ENCODE data around the gene FGF14. TPM values are rescaled to one million over a fixed set of nuclear protein-coding genes. Genes with fewer than 3 reads are reported as not detected.

Gene FGF14
- total RNA-seq, 4 donors from 2014 or later, result under 0.01 to 2.4 (median 0.99) TPM

DNA sequence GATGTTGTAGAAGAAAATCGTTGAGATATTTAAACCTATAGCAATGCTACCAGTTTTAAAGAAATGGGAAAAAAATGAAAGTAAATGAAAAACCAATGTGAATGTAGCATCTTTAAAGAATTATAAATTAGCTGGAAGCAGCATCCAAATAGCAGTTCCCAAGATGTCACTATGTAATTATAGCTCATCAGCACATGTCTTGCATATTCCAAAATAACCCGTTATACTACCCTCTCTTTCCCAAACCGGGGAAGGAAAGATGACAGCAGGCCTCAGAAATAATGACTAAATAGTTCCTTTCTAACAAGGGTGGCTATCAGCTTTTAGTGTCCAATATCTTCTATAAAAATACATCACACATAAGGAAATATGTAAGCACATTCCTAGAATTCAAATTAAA is 140.5 kb downstream of the FGF14 start:
- no peaks in the 10 kb centered on the region for H3K9me3 ChIP-seq
- 85 to 86% methylated on average over 3 of the region's 3 CpGs for WGBS, 2 donors (ENCODE audit: low coverage in 1 of 2)
- H3K4me3 ChIP-seq, result no peak overlapping the region
- no peak overlapping the region for H3K27ac ChIP-seq
- no peaks in the 10 kb centered on the region for H3K27me3 ChIP-seq
- DNase-seq, result no peak
- H3K4me1 ChIP-seq, result no peaks in the 10 kb centered on the region
- TF ChIP-seq EP300 (IDR thresholded peaks at IDR 0.05; ENCODE audit: low read depth), result no peak
- no peak for TF ChIP-seq POLR2AphosphoS5 (IDR thresholded peaks at IDR 0.05)
- TF ChIP-seq, protein P1, sequence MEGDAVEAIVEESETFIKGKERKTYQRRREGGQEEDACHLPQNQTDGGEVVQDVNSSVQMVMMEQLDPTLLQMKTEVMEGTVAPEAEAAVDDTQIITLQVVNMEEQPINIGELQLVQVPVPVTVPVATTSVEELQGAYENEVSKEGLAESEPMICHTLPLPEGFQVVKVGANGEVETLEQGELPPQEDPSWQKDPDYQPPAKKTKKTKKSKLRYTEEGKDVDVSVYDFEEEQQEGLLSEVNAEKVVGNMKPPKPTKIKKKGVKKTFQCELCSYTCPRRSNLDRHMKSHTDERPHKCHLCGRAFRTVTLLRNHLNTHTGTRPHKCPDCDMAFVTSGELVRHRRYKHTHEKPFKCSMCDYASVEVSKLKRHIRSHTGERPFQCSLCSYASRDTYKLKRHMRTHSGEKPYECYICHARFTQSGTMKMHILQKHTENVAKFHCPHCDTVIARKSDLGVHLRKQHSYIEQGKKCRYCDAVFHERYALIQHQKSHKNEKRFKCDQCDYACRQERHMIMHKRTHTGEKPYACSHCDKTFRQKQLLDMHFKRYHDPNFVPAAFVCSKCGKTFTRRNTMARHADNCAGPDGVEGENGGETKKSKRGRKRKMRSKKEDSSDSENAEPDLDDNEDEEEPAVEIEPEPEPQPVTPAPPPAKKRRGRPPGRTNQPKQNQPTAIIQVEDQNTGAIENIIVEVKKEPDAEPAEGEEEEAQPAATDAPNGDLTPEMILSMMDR (IDR thresholded peaks at IDR 0.05), result no peak
- TF ChIP-seq POLR2A (IDR thresholded peaks at IDR 0.05), result no peak
- in situ Hi-C loops (cut with MboI; ENCODE audit: low pct_ligation_motif_present in 1 of 4, low pct_unique_long_range_greater_than_20kb in 1 of 4, low sequenced_read_pairs in 3 of 4), result no loop called here
- intact Hi-C loops (cut with DNase I; ENCODE audit: low total_unique reads), result no loop called here
- no peaks in the 10 kb centered on the region for H3K36me3 ChIP-seq

DNA sequence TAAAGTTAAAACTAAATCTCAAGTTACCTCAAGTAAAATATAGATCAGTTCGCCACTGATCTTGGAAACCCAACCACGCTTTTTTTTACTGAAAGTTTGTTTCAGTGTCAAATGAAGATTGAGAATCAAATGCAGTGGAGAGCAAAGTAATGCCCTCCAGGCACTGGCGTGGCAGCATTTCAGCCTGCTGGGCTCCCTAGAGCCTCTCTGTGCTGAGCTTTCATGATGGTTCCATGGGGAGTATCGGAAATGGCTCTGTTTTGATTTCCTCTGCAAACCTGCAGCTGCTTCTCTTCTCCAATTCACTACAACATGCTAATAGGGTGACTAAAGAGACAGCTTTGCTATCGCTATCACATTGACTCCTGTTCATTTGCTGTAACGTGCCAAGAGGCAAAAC is 141.6 kb downstream of the FGF14 start:
- no peaks in the 10 kb centered on the region for H3K36me3 ChIP-seq
- in situ Hi-C loops (cut with MboI; ENCODE audit: low pct_ligation_motif_present in 1 of 4, low pct_unique_long_range_greater_than_20kb in 1 of 4, low sequenced_read_pairs in 3 of 4) (no loop called here), intact Hi-C loops (cut with DNase I; ENCODE audit: low total_unique reads) (no loop called here)
- H3K27me3 ChIP-seq, result no peaks in the 10 kb centered on the region
- no peak overlapping the region for H3K27ac ChIP-seq
- DNase-seq, result no peak
- no peak overlapping the region for H3K4me3 ChIP-seq
- H3K9me3 ChIP-seq, result no peaks in the 10 kb centered on the region
- 77 to 89% methylated on average over 3 to 6 of the region's 6 CpGs for WGBS, 2 donors (ENCODE audit: low coverage in 1 of 2)
- no peaks in the 10 kb centered on the region for H3K4me1 ChIP-seq
- no peak for TF ChIP-seq POLR2A (IDR thresholded peaks at IDR 0.05)
- TF ChIP-seq, protein P1 (IDR thresholded peaks at IDR 0.05), result no peak
- no peak for TF ChIP-seq EP300 (IDR thresholded peaks at IDR 0.05; ENCODE audit: low read depth)
- TF ChIP-seq POLR2AphosphoS5 (IDR thresholded peaks at IDR 0.05), result no peak

DNA sequence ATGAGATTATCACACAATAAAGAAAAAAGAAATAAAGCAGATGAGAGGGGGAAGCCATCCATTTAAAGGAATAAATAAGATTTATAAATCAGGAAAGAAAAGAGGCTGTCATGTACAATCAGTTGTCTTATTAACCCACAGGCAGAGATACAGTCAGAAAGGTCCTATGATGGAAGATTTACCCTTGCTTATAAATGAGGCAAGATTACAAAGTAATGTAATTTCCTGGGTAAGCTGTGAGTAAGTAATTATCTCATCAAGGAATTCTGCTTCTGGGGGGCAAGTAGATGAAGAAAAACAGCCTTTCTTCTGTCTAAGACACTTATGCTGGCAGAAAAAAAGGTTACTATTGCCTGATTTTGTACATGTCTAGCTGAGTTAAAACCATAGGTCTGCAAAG is 146.4 kb downstream of the FGF14 start:
- no peak overlapping the region for H3K4me3 ChIP-seq
- no peaks in the 10 kb centered on the region for H3K27me3 ChIP-seq
- intact Hi-C loops (cut with DNase I; ENCODE audit: low total_unique reads) (no loop called here), in situ Hi-C loops (cut with MboI; ENCODE audit: low pct_ligation_motif_present in 1 of 4, low pct_unique_long_range_greater_than_20kb in 1 of 4, low sequenced_read_pairs in 3 of 4) (no loop called here)
- no peak for TF ChIP-seq EP300 (IDR thresholded peaks at IDR 0.05; ENCODE audit: low read depth)
- no peak for TF ChIP-seq POLR2AphosphoS5 (IDR thresholded peaks at IDR 0.05)
- TF ChIP-seq, protein P1 (IDR thresholded peaks at IDR 0.05), result no peak
- no peak for TF ChIP-seq POLR2A (IDR thresholded peaks at IDR 0.05)
- no peaks in the 10 kb centered on the region for H3K4me1 ChIP-seq
- H3K36me3 ChIP-seq, result no peaks in the 10 kb centered on the region
- no peak for DNase-seq
- no peaks in the 10 kb centered on the region for H3K9me3 ChIP-seq
- no peak overlapping the region for H3K27ac ChIP-seq

DNA sequence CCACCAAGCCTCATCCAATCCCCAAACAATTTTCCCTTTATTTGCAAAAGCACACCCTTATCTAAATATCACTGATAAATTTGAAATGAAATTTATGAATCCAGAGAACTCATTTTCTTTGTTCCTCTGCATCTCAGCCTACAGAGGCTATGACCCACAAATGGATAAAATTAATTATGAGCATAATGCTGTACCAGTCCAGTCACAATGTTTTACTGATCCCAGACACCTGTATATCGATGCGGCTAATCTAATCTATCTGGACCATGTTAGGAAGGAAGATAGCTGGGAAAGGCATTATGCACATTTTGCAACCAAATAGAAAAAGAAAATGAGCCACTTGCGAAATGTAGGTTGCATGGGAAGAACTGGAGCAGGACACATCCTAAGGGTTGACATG is 150.0 kb downstream of the FGF14 start:
- Histone ChIP-seq H3K9me3 (no peaks in the 10 kb centered on the region), H3K4me3 (no peak overlapping the region), H3K27ac (no peak overlapping the region), H3K36me3 (no peaks in the 10 kb centered on the region), H3K27me3 (no peaks in the 10 kb centered on the region), H3K4me1 (no peaks in the 10 kb centered on the region)
- intact Hi-C loops (cut with DNase I; ENCODE audit: low total_unique reads), result no loop called here
- TF ChIP-seq POLR2A (IDR thresholded peaks at IDR 0.05), result no peak
- no peak for TF ChIP-seq EP300 (IDR thresholded peaks at IDR 0.05; ENCODE audit: low read depth)
- TF ChIP-seq, protein P1 (IDR thresholded peaks at IDR 0.05), result no peak
- TF ChIP-seq POLR2AphosphoS5 (IDR thresholded peaks at IDR 0.05), result no peak
- in situ Hi-C loops (cut with MboI; ENCODE audit: low pct_ligation_motif_present in 1 of 4, low pct_unique_long_range_greater_than_20kb in 1 of 4, low sequenced_read_pairs in 3 of 4), result no loop called here
- WGBS, 2 donors (ENCODE audit: low coverage in 1 of 2), result 74 to 91% methylated on average over 3 of the region's 3 CpGs
- no peak for DNase-seq
